ENCODE measurements around the gene SLC35G6. TPM values are rescaled to one million over a fixed set of nuclear protein-coding genes. Genes with fewer than 3 reads are reported as not detected.

Gene SLC35G6
- total and polyA plus RNA-seq, 2 of the 13 experiments (the other 11 are each of a cell fraction or from before 2014, with no cell fraction given): 0.07 TPM; not detected in 1

DNA sequence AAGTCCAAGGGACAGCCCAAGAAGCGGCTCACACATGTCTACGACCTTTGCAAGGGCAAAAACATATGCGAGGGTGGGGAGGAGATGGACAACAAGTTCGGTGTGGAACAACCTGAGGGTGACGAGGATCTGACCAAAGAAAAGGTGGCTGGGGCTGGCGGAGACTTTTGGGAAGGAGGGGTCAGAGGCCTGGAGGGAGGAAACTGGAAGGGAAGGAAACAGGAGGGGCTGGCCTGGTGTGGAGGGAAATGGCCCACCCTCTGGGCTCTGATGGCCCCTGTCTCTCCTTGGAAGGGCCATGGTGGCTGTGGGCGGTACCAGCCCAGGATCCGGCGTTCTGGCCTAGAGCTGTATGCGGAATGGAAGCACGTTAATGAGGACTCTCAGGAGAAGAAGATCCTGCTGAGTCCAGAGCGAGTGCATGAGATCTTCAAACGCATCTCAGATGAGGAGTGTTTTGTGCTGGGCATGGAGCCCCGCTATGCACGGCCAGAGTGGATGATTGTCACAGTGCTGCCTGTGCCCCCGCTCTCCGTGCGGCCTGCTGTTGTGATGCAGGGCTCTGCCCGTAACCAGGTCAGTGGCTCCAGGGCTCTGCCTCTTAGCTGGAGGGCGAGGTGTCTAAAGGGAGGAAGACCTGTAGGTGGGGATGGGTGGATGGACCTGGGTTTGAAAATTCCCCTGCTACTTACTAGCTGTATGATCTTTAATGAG is 15.4 kb downstream of the SLC35G6 start:
- CTCF ChIA-PET (ENCODE audit: low intra/inter-chr PET ratio, low total read pairs): no interaction called here
- H3K9ac ChIP-seq (ENCODE audit: insufficient read depth, low read depth, low read length): no peak overlapping the region
- peaks cover 47 to 72% of the 10 kb centered on the region in 2 experiments for H3K36me3 ChIP-seq (replicated peaks in 1 of 2; ENCODE audit: control insufficient read depth in 1 of 2, insufficient read depth in 2 of 2, low read length in 2 of 2)
- TSS peak; percentile 40 for BruUV-seq (replicated peaks)
- peaks cover 32% of the 10 kb centered on the region; the same call in 1 of the 2 replicates for H4K20me1 ChIP-seq (ENCODE audit: insufficient read depth, low read length)
- no peak overlapping the region for H3K27ac ChIP-seq (ENCODE audit: extremely low read length, insufficient read depth, low read length)
- no peak overlapping the region for H3K4me2 ChIP-seq (ENCODE audit: low read depth, low read length)
- TF ChIP-seq BRCA1 (CRISPR knock-in tag; IDR thresholded peaks at IDR 0.05): no peak
- TF ChIP-seq, protein P1, sequence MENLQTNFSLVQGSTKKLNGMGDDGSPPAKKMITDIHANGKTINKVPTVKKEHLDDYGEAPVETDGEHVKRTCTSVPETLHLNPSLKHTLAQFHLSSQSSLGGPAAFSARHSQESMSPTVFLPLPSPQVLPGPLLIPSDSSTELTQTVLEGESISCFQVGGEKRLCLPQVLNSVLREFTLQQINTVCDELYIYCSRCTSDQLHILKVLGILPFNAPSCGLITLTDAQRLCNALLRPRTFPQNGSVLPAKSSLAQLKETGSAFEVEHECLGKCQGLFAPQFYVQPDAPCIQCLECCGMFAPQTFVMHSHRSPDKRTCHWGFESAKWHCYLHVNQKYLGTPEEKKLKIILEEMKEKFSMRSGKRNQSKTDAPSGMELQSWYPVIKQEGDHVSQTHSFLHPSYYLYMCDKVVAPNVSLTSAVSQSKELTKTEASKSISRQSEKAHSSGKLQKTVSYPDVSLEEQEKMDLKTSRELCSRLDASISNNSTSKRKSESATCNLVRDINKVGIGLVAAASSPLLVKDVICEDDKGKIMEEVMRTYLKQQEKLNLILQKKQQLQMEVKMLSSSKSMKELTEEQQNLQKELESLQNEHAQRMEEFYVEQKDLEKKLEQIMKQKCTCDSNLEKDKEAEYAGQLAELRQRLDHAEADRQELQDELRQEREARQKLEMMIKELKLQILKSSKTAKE (CRISPR knock-in tag; IDR thresholded peaks at IDR 0.05; ENCODE audit: borderline replicate concordance): no peak
- TF ChIP-seq, protein P2, sequence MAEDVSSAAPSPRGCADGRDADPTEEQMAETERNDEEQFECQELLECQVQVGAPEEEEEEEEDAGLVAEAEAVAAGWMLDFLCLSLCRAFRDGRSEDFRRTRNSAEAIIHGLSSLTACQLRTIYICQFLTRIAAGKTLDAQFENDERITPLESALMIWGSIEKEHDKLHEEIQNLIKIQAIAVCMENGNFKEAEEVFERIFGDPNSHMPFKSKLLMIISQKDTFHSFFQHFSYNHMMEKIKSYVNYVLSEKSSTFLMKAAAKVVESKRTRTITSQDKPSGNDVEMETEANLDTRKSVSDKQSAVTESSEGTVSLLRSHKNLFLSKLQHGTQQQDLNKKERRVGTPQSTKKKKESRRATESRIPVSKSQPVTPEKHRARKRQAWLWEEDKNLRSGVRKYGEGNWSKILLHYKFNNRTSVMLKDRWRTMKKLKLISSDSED (CRISPR knock-in tag; IDR thresholded peaks at IDR 0.05): no peak
- H3K9me3 ChIP-seq (ENCODE audit: low read length): no peaks in the 10 kb centered on the region
- no peak for DNase-seq (ENCODE audit: low spot score)
- intact Hi-C loops (cut with micrococcal nuclease; ENCODE audit: unreplicated experiment): no loop called here
- H2AFZ ChIP-seq (ENCODE audit: low read length): no peak overlapping the region
- peaks cover 13% of the 10 kb centered on the region for H3K4me1 ChIP-seq (ENCODE audit: insufficient read depth, low read length)
- H3K79me2 ChIP-seq (ENCODE audit: insufficient read depth, low read length): peaks cover 40% of the 10 kb centered on the region
- no peak; the same call in 2 of the 3 replicates for ATAC-seq
- POLR2A ChIA-PET: interaction anchor here (0.6 to 3.2 kb wide), 2 partner anchors 12 to 93 kb away, joined by 4 to 12 read pairs; partner anchors contain the start of genes POLR2A and TMEM256
- in situ Hi-C loops (cut with HindIII; ENCODE audit: extremely low pct_ligation_motif_present, low pct_unique_long_range_greater_than_20kb): no loop called here
- FAIRE-seq: no peak
- 96% methylated on average over 20 of the region's 20 CpGs for WGBS (ENCODE audit: low lambda C conversion rate)
- H3K27me3 ChIP-seq (ENCODE audit: control insufficient read depth in 1 of 2, insufficient read depth in 2 of 2, low read length in 2 of 2): no peaks in the 10 kb centered on the region
- no peak overlapping the region for H3K4me3 ChIP-seq (replicated peaks in 1 of 3; ENCODE audit: insufficient read depth in 1 of 3, low read depth in 2 of 3, low read length in 3 of 3)

Data from HepG2 (cell line).